SK-N-SH treated with all-trans-retinoic acid at 6 μM for 48 hours (cell line): ENCODE measurements around the gene KLHL40.

Experiments used
- ATAC-seq: fragments of 200-7000 bp; cut with Tn5 transposase; 3 replicates; pipeline ENCODE4 v1.9.1; 2020; ENCODE audit warnings: mild to moderate bottlenecking, moderate library complexity
- CREB5 ChIP-seq: fragments of 250-450 bp; sonication (Bioruptor Pico); IDR thresholded peaks from 2 replicates; pipeline ENCODE4 v1.5.1; 2020; ENCODE audit warnings: low read depth, mild to moderate bottlenecking, moderate library complexity
- CSDC2 ChIP-seq: fragments of 250-450 bp; sonication (Bioruptor Pico); IDR thresholded peaks from 2 replicates; pipeline ENCODE4 v1.5.0; 2020; ENCODE audit warnings: mild to moderate bottlenecking, moderate library complexity
- CSRNP3 ChIP-seq: fragments of 250-450 bp; sonication (Bioruptor Pico); IDR thresholded peaks from 2 replicates; pipeline ENCODE4 v1.5.1; 2021; ENCODE audit warnings: mild to moderate bottlenecking, moderate library complexity
- ESRRG ChIP-seq: fragments of 250-450 bp; sonication (Bioruptor Pico); IDR thresholded peaks from 2 replicates; pipeline ENCODE4 v1.6.1; 2021; ENCODE audit warnings: mild to moderate bottlenecking
- GLIS3 ChIP-seq: fragments of 250-450 bp; sonication (Bioruptor Pico); IDR thresholded peaks from 2 replicates; pipeline ENCODE4 v1.5.0; 2020; ENCODE audit warnings: mild to moderate bottlenecking, moderate library complexity
- OSR1 ChIP-seq: fragments of 250-450 bp; sonication (Bioruptor Pico); IDR thresholded peaks from 2 replicates; pipeline ENCODE4 v1.8.0; 2022; ENCODE audit warnings: moderate library complexity, mild to moderate bottlenecking, inconsistent platforms
- PPARA ChIP-seq: fragments of 250-450 bp; sonication (Bioruptor Pico); IDR thresholded peaks from 2 replicates; pipeline ENCODE4 v1.5.0; 2020; ENCODE audit warnings: mild to moderate bottlenecking, borderline replicate concordance
- RARB ChIP-seq: fragments of 250-450 bp; sonication (Bioruptor Pico); IDR thresholded peaks from 2 replicates; pipeline ENCODE4 v1.8.0; 2021; ENCODE audit warnings: mild to moderate bottlenecking, moderate library complexity
- SNAI2 ChIP-seq: fragments of 250-450 bp; sonication (Bioruptor Pico); IDR thresholded peaks from 2 replicates; pipeline ENCODE4 v1.5.0; 2020; ENCODE audit warnings: mild to moderate bottlenecking, moderate library complexity
- TOX ChIP-seq: fragments of 250-450 bp; sonication (Bioruptor Pico); IDR thresholded peaks from 2 replicates; pipeline ENCODE4 v1.8.0; 2021; ENCODE audit warnings: mild to moderate bottlenecking, moderate library complexity, borderline replicate concordance
- TSHZ2 ChIP-seq: fragments of 250-450 bp; sonication (Bioruptor Pico); IDR thresholded peaks from 2 replicates; pipeline ENCODE4 v1.5.0; 2020; ENCODE audit warnings: mild to moderate bottlenecking, moderate library complexity
- ZC3H10 ChIP-seq: fragments of 250-450 bp; sonication (Bioruptor Pico); IDR thresholded peaks from 2 replicates; pipeline ENCODE4 v1.5.1; 2021; ENCODE audit warnings: mild to moderate bottlenecking, moderate library complexity
- ZFP30 ChIP-seq: fragments of 450-650 bp; formaldehyde crosslinking; IDR thresholded peaks from 2 replicates; pipeline ENCODE4 v1.5.0; 2022; ENCODE audit warnings: mild to moderate bottlenecking, moderate library complexity
- ZNF565 ChIP-seq: fragments of 450-650 bp; formaldehyde crosslinking; conservative IDR thresholded peaks from 2 replicates; pipeline ENCODE4 v1.5.0; 2020; ENCODE audit warnings: low read depth, mild to moderate bottlenecking, moderate library complexity
- ZNF70 ChIP-seq: fragments of 450-650 bp; formaldehyde crosslinking; IDR thresholded peaks from 2 replicates; pipeline ENCODE4 v1.5.0; 2020; ENCODE audit warnings: mild to moderate bottlenecking, moderate library complexity
- ZNF8 ChIP-seq: fragments of 450-650 bp; formaldehyde crosslinking; IDR thresholded peaks from 2 replicates; pipeline ENCODE4 v1.5.0; 2020; ENCODE audit warnings: mild to moderate bottlenecking, moderate library complexity

Gene KLHL40

GRCh38 chr3:42688487-42689420 is 3.4 kb downstream of the KLHL40 start:
- ATAC-seq: no peak
- TF ChIP-seq RARB (CRISPR knock-in tag): no peak
- no peak for TF ChIP-seq ESRRG
- TF ChIP-seq ZNF8: no peak
- TF ChIP-seq TOX (CRISPR knock-in tag): no peak
- no peak for TF ChIP-seq SNAI2 (CRISPR knock-in tag)
- no peak for TF ChIP-seq ZC3H10 (CRISPR knock-in tag)
- TF ChIP-seq PPARA (CRISPR knock-in tag): no peak
- no peak for TF ChIP-seq ZNF565
- TF ChIP-seq ZNF70 (CRISPR knock-in tag): no peak

- ATAC-seq: no peak
- TF ChIP-seq ZC3H10 (CRISPR knock-in tag): no peak
Observed at GRCh38 chr3:42689421-42690014, 4.2 kb downstream of the KLHL40 start.

GRCh38 chr3:42690191-42690590 is 4.9 kb downstream of the KLHL40 start:
- no peak for ATAC-seq
- TF ChIP-seq ZNF8: no peak
- no peak for TF ChIP-seq SNAI2 (CRISPR knock-in tag)

- no peak for ATAC-seq
- TF ChIP-seq ZNF8: no peak
- TF ChIP-seq ZFP30 (CRISPR knock-in tag): no peak
- no peak for TF ChIP-seq OSR1 (CRISPR knock-in tag)
- TF ChIP-seq ZNF565: no peak
- TF ChIP-seq GLIS3: no peak
- no peak for TF ChIP-seq TSHZ2 (CRISPR knock-in tag)
- TF ChIP-seq CSDC2: no peak
- TF ChIP-seq CREB5: no peak
- TF ChIP-seq TOX (CRISPR knock-in tag): no peak
- TF ChIP-seq CSRNP3 (CRISPR knock-in tag): no peak
- TF ChIP-seq, all 23 proteins: peak for 0
Observed at GRCh38 chr3:42690766-42691680, 5.7 kb downstream of the KLHL40 start.

- TF ChIP-seq ZNF565: no peak
- TF ChIP-seq, all 23 proteins: peak for 0
- no peak for ATAC-seq
Observed at GRCh38 chr3:42691816-42692666, 6.7 kb downstream of the KLHL40 start.
